ENCODE results near the gene CAMK2B.

DNA sequence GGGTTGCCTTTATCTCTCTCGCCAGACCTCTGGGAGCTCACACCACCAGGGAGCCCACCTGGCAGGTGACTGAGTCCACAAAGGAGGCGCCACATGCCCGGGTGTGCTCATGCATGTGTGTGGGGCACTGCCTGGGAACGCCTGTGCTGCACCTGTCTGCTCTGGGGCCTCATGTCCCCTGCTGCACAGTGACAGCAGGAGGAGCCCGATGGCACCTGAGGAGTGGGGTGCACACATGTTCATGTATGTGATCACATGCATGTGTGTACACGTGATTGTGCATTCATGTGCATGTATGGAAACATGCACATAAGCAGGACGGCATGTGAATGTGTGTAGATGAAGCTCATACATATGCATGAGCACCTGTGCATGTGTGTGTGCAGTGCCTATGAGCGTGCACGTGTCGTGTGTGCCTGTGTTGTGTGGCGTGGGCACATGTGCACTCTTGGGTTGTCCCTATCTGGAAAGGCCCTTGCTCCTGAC is 102.6 kb downstream of the CAMK2B start:
- TF ChIP-seq, protein P1, sequence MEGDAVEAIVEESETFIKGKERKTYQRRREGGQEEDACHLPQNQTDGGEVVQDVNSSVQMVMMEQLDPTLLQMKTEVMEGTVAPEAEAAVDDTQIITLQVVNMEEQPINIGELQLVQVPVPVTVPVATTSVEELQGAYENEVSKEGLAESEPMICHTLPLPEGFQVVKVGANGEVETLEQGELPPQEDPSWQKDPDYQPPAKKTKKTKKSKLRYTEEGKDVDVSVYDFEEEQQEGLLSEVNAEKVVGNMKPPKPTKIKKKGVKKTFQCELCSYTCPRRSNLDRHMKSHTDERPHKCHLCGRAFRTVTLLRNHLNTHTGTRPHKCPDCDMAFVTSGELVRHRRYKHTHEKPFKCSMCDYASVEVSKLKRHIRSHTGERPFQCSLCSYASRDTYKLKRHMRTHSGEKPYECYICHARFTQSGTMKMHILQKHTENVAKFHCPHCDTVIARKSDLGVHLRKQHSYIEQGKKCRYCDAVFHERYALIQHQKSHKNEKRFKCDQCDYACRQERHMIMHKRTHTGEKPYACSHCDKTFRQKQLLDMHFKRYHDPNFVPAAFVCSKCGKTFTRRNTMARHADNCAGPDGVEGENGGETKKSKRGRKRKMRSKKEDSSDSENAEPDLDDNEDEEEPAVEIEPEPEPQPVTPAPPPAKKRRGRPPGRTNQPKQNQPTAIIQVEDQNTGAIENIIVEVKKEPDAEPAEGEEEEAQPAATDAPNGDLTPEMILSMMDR (IDR thresholded peaks at IDR 0.05): no peak
- no peak for TF ChIP-seq POLR2A (IDR thresholded peaks at IDR 0.05)
